ENCODE data around the gene PPM1L.

Gene PPM1L

DNA sequence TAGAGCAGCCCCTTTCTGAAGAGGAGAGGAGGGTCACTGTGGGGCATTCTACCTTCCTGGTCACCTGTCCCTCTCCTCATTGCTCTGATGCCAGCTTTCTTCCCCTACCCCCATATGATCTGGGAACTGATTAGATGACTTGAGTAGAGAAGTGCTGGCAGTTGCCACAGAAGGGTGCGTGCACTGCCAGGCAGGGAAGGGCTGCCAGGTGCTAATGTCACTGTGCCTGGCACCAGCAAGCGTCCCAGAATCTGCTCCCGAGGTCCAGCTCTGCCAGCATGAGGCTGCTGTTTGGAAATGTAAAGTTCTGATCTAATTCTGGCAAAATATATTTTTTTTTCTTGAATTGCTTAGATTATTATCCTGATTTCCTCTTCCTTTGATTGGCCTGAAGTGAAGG lies 52.8 kb downstream of the PPM1L start:
- DNase-seq (ENCODE audit: low read depth) = no peak

- no peak for DNase-seq (ENCODE audit: low read depth)
Measured at GRCh38 chr3:160809453-160809852, 53.4 kb downstream of the PPM1L start.

GRCh38 chr3:160810362-160811236 lies 54.6 kb downstream of the PPM1L start:
- no peak for DNase-seq (ENCODE audit: low read depth)

DNA sequence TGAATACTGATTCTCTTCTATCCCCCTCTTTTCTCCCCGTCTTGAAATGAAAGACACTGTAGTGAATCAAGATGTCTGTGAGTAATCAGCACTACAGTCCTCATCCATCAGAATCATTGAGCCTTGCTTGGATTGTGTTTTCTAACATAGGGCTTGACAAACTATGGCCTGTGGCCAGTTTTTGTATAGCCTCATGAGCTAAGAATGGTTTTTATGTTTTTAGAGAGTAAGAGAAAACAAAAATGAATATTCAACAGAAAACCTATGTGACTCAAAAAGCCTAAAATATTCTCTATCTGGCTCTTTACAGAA lies 55.2 kb downstream of the PPM1L start:
- DNase-seq (ENCODE audit: low read depth) = no peak

DNA sequence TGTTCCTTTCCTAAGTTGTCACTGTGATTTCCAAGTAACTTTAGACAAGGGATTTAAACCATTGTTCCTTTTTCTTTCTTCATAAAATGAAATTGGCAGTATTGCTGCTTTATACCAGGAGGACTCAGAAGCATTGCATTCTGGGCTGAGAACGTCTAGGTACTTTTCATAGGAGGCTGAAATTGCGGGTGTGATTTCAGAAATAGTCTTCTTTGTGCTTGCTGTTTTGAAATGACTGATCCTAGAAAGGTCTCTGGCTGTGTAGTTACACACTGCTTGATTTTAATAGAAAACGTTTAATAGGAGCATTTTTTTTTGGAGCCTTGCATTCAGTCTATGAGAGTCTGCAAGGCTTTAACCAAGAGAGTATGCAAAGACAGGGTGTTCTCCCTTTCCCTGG lies 56.3 kb downstream of the PPM1L start:
- no peak for DNase-seq (ENCODE audit: low read depth)

GRCh38 chr3:160815280-160815679 lies 59.2 kb downstream of the PPM1L start:
- no peak for DNase-seq (ENCODE audit: low read depth)

DNA sequence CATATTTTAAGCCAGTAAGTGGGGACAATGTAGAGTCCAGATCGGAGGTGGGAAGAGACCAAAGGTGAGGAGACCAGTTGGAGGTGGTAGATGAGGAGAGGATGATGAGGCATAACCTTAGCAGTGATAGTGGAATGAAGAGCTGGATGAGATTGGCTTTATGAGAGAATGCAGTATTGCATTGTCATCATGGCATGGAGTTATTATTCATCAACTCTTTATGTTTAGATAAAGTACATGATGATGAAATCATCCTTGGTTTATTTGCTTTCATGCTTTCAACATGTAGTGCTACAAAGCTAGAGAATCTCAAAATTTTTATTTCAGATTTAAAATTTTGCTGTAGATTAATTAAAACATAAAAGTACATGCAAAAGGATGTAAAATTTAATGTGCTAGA lies 64.0 kb downstream of the PPM1L start:
- DNase-seq (ENCODE audit: low read depth) = no peak

- DNase-seq (ENCODE audit: low read depth) = no peak
Measured at GRCh38 chr3:160820430-160820829, 64.4 kb downstream of the PPM1L start.

- DNase-seq (ENCODE audit: low read depth) = no peak
Measured at GRCh38 chr3:160822936-160823335, 66.9 kb downstream of the PPM1L start.

DNA sequence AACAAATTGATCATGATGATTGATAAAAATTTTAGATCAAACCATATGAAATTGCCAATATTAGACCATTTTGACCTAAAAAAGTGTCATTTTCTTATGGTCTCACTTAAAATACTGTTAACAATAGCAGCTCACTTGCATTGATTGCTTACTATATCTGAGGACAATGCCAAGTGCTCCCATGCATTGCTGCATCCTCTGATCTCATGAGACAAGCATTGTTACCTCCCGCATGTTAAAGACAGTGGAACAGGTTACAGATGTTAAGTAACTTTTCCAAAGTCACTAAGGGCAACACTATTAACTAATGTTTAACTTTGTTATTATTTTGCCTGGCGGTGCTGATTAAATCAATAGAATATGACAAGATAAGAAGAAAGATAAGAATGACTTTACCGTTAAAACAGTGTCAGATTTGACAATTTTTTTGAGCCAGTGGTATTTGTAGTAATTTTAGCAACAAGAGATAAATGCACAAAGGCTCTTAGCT lies 69.3 kb downstream of the PPM1L start:
- DNase-seq (ENCODE audit: low read depth) = no peak

GRCh38 chr3:160826408-160826807 lies 70.4 kb downstream of the PPM1L start:
- no peak for DNase-seq (ENCODE audit: low read depth)

- DNase-seq (ENCODE audit: low read depth) = no peak
Measured at GRCh38 chr3:160826991-160827390, 71.0 kb downstream of the PPM1L start.

- no peak for DNase-seq (ENCODE audit: low read depth)
Measured at GRCh38 chr3:160827516-160827915, 71.5 kb downstream of the PPM1L start.

DNA sequence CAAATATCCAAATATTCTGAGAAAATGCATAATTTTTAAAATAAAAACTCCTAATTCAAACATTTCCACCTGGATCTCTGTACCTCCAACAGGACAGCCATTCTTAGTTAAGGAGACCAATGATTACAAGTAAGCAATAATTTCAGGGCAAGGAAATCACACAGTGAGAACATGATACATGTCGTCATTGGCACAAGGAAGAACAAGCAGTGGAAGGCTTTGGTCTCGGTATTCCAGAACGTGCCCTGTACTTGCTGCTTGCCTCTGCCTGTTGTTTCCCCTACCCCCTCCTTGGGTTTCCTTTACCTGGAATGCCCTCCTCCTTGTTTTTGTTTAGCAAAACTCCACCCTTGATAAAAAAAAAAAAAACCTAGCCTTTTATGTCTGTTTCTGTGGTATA lies 72.8 kb downstream of the PPM1L start:
- DNase-seq (ENCODE audit: low read depth) = no peak

GRCh38 chr3:160829486-160830009 lies 73.5 kb downstream of the PPM1L start:
- no peak for DNase-seq (ENCODE audit: low read depth)

- no peak for DNase-seq (ENCODE audit: low read depth)
Measured at GRCh38 chr3:160830796-160831195, 74.8 kb downstream of the PPM1L start.

- no peak for DNase-seq (ENCODE audit: low read depth)
Measured at GRCh38 chr3:160831401-160831800, 75.4 kb downstream of the PPM1L start.

GRCh38 chr3:160837394-160837980 lies 81.5 kb downstream of the PPM1L start:
- DNase-seq (ENCODE audit: low read depth) = no peak

DNA sequence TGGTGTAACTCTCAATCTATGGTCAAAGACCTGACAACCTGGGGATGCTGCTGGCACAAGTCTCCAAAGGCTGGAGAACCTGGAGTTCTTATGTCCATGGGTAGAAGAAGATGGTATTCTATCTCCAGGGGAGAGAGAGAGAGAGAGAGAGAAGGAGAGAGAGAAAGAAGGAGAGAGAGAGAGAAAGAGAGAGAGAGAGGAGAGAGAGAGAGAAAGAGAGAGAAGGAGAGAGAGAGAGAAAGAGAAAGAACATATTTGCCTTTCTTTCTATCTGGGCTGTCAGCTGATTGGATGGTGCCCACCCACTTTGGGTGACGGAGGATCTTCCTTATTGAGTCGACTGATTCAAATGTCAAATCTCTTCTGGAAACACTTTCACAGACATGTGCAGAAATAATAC lies 84.6 kb downstream of the PPM1L start:
- no peak for DNase-seq (ENCODE audit: low read depth)

GRCh38 chr3:160841455-160841854 lies 85.4 kb downstream of the PPM1L start:
- DNase-seq (ENCODE audit: low read depth) = no peak

GRCh38 chr3:160842021-160843005 lies 86.3 kb downstream of the PPM1L start:
- no peak for DNase-seq (ENCODE audit: low read depth)

GRCh38 chr3:160851629-160852210 lies 95.7 kb downstream of the PPM1L start:
- DNase-seq (ENCODE audit: low read depth) = no peak

All from activated gamma-delta T cell treated with anti-CD3 and anti-CD28 coated beads, Interleukin-2, amount 50 U/mL, for 16 hours (primary cell).